Central memory CD8-positive, alpha-beta T cell (primary cell): ENCODE measurements around the gene OPTN.
"Not testable (repeated sequence)": the region's sequence is repeated elsewhere in the genome, so short reads cannot be mapped to it uniquely, and the experiment has no call there.

Experiments
- ATAC-seq: fragments of 150-1000 bp; cut with Tn5 transposase; replicated peaks from 2 replicates; pipeline ENCODE4 v1.10.0; 2022; ENCODE audit warnings: mild to moderate bottlenecking, moderate FRiP score, moderate number of reproducible peaks; ENCODE audit not compliant: poor library complexity, severe bottlenecking; ENCODE audit errors: extremely low read depth
- DNase-seq, 2 donors: peaks; one replicate each; pipeline ENCODE4 v3.0.0; 2021; ENCODE audit warnings: low spot score in 2 of 2
- H3K27ac Mint-ChIP-seq: one replicate; pipeline ENCODE4 v1.8.0; 2022; ENCODE audit warnings: low read depth, mild to moderate bottlenecking, moderate library complexity, mixed read lengths
- H3K27me3 Mint-ChIP-seq: one replicate; pipeline ENCODE4 v1.8.0; 2022; ENCODE audit warnings: mixed read lengths
- H3K36me3 Mint-ChIP-seq: one replicate; pipeline ENCODE4 v1.8.0; 2022; ENCODE audit warnings: mild to moderate bottlenecking, moderate library complexity, mixed read lengths; ENCODE audit not compliant: insufficient read depth
- H3K4me1 Mint-ChIP-seq: one replicate; pipeline ENCODE4 v1.8.0; 2022; ENCODE audit warnings: mixed read lengths
- H3K4me3 Mint-ChIP-seq: one replicate; pipeline ENCODE4 v1.8.0; 2022; ENCODE audit warnings: mild to moderate bottlenecking, moderate library complexity, mixed read lengths
- H3K9me3 Mint-ChIP-seq: one replicate; pipeline ENCODE4 v1.8.0; 2022; ENCODE audit warnings: mixed read lengths

OPTN gene

GRCh38 chr10:13094082-13094481 is 5.9 kb upstream of the OPTN start:
- ATAC-seq, H3K9me3 Mint-ChIP-seq, DNase-seq, H3K4me3 Mint-ChIP-seq, H3K36me3 Mint-ChIP-seq, H3K27ac Mint-ChIP-seq, H3K4me1 Mint-ChIP-seq: not testable (repeated sequence)
- H3K27me3 Mint-ChIP-seq = peaks cover 12% of the 10 kb centered on the region

DNA sequence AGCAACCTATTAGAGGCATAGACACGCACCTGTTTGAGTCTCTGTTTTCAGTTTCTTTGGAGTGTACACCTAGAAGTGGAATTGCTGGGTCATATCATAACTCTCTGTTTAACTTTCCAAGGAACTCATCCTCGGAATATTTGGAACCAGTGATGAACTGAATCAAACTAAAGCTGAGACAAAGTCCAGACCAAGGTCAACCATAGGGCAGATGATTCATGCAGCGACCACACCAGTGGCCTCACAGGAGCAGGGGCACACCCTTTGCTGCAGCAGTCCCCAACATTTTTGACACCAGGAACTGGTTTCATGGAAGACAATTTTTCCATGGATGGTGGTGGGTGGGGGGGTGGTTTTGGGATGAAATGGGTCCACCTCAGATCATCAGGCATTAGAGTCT is 4.9 kb upstream of the OPTN start:
- no peak overlapping the region for H3K27ac Mint-ChIP-seq
- H3K9me3 Mint-ChIP-seq = no peaks in the 10 kb centered on the region
- H3K27me3 Mint-ChIP-seq = peaks cover 12% of the 10 kb centered on the region
- H3K4me3 Mint-ChIP-seq = no peak overlapping the region
- peaks cover 5% of the 10 kb centered on the region for H3K36me3 Mint-ChIP-seq
- ATAC-seq (no peak), DNase-seq (no peak)
- peaks cover 15% of the 10 kb centered on the region for H3K4me1 Mint-ChIP-seq

DNA sequence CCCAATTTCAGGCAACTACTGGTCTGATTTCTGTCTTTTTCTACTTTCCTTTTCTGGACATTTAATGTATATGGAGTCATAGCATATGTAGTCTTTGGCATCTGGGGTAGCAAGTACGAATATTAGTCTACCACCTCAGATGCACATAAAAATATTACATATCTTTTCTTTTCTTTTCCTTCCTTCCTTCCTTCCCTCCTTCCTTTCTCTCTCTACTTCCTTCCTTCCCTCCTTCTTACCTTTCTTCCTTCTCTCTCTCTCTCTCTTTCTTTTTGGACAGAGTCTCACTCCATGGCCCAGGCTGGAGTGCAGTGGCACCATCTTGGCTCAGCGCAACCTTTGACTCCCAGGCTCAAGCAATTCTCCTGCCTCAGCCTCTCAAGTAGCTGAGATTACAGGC is 4.0 kb upstream of the OPTN start:
- Mint-ChIP-seq H3K27me3 (peaks cover 4% of the 10 kb centered on the region), H3K4me1 (peaks cover 21% of the 10 kb centered on the region), H3K36me3 (peaks cover 5% of the 10 kb centered on the region), H3K27ac (no peak overlapping the region), H3K9me3 (no peaks in the 10 kb centered on the region), H3K4me3 (no peak overlapping the region)
- ATAC-seq (no peak), DNase-seq (no peak)

DNA sequence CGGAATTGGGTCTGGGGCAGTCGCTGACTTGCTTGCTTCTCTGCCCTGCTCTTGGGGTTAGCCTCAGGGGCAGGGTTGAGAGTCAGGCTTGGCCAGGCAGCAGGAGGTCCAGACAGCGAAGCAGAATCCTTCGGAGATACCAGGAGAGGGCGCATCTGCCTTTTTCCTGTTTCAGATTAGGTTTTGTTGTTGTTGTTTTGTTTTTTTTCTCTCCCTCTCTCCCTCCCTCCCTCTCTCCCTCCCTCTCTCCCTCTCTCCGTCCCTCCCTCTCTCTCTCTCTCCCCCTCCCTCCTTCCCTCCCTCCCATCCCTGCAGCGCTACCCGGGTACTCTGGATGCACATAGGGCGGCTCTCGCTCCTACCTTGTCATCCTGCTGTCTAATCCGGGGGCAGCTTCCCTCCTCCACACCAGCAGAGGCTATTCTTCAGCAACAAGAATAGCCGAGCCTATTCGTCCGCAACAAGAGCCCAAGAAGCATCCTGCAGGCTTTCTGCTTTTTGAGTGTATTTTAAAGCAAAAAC is 758 bp upstream of the OPTN start:
- ATAC-seq (peak; percentile 45), DNase-seq (peak in 1 of 2 donors; percentile 24)
- Mint-ChIP-seq H3K27me3 (no peaks in the 10 kb centered on the region), H3K4me3 (peak overlapping the region; percentile 88), H3K9me3 (no peaks in the 10 kb centered on the region), H3K4me1 (peaks cover 45% of the 10 kb centered on the region), H3K27ac (peak overlapping the region; percentile 93), H3K36me3 (peaks cover 5% of the 10 kb centered on the region)

GRCh38 chr10:13100349-13101294 is 659 bp downstream of the OPTN start:
- Mint-ChIP-seq H3K4me3 (peak overlapping the region; percentile 88), H3K36me3 (peaks cover 10% of the 10 kb centered on the region), H3K27ac (peak overlapping the region; percentile 93), H3K4me1 (peaks cover 58% of the 10 kb centered on the region), H3K9me3 (no peaks in the 10 kb centered on the region), H3K27me3 (no peaks in the 10 kb centered on the region)
- DNase-seq (peak in 1 of 2 donors; percentile 21), ATAC-seq (peak; percentile 13)

- Mint-ChIP-seq H3K4me3 (peak overlapping the region; percentile 88), H3K4me1 (peaks cover 69% of the 10 kb centered on the region), H3K36me3 (peaks cover 17% of the 10 kb centered on the region), H3K27me3 (no peaks in the 10 kb centered on the region), H3K9me3 (no peaks in the 10 kb centered on the region), H3K27ac (peak overlapping the region; percentile 19)
- DNase-seq (no peak), ATAC-seq (no peak)
Measured at GRCh38 chr10:13102002-13102794, 2.2 kb downstream of the OPTN start.

DNA sequence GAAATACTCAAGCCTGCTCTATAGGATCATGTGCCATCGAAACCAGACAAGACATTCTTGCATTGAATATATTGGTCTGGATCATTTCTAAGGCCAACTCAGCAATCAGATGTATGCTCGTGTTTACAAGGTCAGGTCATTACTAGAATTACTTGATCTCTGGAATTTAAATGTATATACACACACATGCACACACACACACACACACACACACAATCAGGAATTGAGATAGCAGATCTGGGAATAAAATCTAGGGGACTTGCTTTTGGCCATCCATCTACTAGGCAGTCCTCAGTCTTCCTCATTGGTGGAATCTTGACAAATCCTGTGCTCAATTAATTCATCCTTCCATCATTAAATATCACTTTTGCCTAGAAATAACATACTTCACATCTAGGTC is 3.6 kb downstream of the OPTN start:
- no peak for ATAC-seq
- H3K9me3 Mint-ChIP-seq = no peaks in the 10 kb centered on the region
- DNase-seq = no peak
- H3K27ac Mint-ChIP-seq = peak overlapping the region; percentile 4
- peaks cover 22% of the 10 kb centered on the region for H3K36me3 Mint-ChIP-seq
- peaks cover 79% of the 10 kb centered on the region for H3K4me1 Mint-ChIP-seq
- no peak overlapping the region for H3K4me3 Mint-ChIP-seq
- H3K27me3 Mint-ChIP-seq = no peaks in the 10 kb centered on the region

- DNase-seq (no peak), ATAC-seq (no peak)
- Mint-ChIP-seq H3K27me3 (no peaks in the 10 kb centered on the region), H3K36me3 (peaks cover 26% of the 10 kb centered on the region), H3K4me3 (peak overlapping the region; percentile 47), H3K27ac (peak overlapping the region; percentile 65), H3K9me3 (no peaks in the 10 kb centered on the region), H3K4me1 (peaks cover 74% of the 10 kb centered on the region)
Measured at GRCh38 chr10:13104697-13105096, 4.7 kb downstream of the OPTN start.

DNA sequence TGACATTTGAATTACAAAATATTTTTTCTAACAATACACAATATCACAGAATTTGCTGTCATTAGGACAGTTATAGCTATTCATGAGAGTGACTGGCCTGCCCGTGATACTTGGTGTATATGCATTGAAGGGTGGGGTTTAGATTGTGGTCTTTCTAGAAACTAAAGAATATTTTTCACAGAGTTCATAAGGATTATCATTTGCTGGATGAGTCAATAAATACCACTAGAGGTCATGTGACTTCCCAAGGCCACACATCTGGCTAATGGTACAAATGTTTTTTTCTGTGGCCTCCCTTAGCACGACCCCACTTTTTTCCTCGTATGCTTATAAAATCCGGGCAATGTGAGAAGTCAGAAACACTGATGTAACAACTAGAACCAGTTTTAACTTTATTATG is 5.2 kb downstream of the OPTN start:
- Mint-ChIP-seq H3K36me3 (peaks cover 29% of the 10 kb centered on the region), H3K4me3 (peak overlapping the region; percentile 49), H3K9me3 (no peaks in the 10 kb centered on the region), H3K27ac (peak overlapping the region; percentile 65), H3K4me1 (peaks cover 77% of the 10 kb centered on the region), H3K27me3 (no peaks in the 10 kb centered on the region)
- DNase-seq (no peak), ATAC-seq (no peak)

GRCh38 chr10:13106387-13107045 is 6.6 kb downstream of the OPTN start:
- H3K4me1 Mint-ChIP-seq = peaks cover 73% of the 10 kb centered on the region
- no peaks in the 10 kb centered on the region for H3K9me3 Mint-ChIP-seq
- H3K4me3 Mint-ChIP-seq = peak overlapping the region; percentile 49
- ATAC-seq = no peak
- no peak for DNase-seq
- no peaks in the 10 kb centered on the region for H3K27me3 Mint-ChIP-seq
- peaks cover 40% of the 10 kb centered on the region for H3K36me3 Mint-ChIP-seq
- H3K27ac Mint-ChIP-seq = peak overlapping the region; percentile 85

DNA sequence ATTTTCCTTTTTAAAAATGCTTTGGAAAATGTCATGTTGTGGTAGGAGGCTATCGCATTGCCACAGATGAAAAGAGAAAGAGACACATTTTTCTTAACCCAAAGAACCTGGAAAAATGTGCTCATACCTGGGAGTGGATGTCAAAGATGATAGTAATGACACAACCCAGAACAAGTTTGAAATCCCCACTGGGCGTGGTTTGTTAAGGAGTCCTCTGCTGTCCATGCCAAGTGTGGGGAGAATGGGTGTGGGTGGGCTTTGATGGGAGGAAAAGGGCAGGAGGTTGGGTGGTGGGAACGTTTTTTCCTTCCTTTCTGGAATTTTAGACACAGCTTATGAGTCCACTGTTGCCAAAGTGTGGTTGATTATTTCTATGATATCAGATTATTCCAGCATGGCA is 10.9 kb downstream of the OPTN start:
- Mint-ChIP-seq H3K36me3 (peaks cover 58% of the 10 kb centered on the region), H3K27me3 (no peaks in the 10 kb centered on the region), H3K27ac (no peak overlapping the region), H3K4me3 (no peak overlapping the region), H3K9me3 (no peaks in the 10 kb centered on the region), H3K4me1 (peaks cover 40% of the 10 kb centered on the region)
- no peak for DNase-seq
- ATAC-seq = no peak

GRCh38 chr10:13113544-13113943 is 13.6 kb downstream of the OPTN start:
- DNase-seq (no peak), ATAC-seq (no peak)
- no peaks in the 10 kb centered on the region for H3K9me3 Mint-ChIP-seq
- no peak overlapping the region for H3K27ac Mint-ChIP-seq
- peaks cover 38% of the 10 kb centered on the region for H3K4me1 Mint-ChIP-seq
- H3K36me3 Mint-ChIP-seq = peaks cover 69% of the 10 kb centered on the region
- H3K4me3 Mint-ChIP-seq = no peak overlapping the region
- no peaks in the 10 kb centered on the region for H3K27me3 Mint-ChIP-seq
